Measurements from ENCODE around the gene FTCD.
A peak's percentile ranks its signal among the peaks of the same experiment; 100 is the strongest.
"Not testable (repeated sequence)": the region's sequence is repeated elsewhere in the genome, so short reads cannot be mapped to it uniquely, and the experiment has no call there.

Gene FTCD

GRCh38 chr21:46185716-46186115, 30.3 kb upstream of the FTCD start:
- TF ChIP-seq CTCF (IDR thresholded peaks at IDR 0.05; ENCODE audit: control insufficient read depth, insufficient read depth, low read depth, low read length, missing control alignments) = no peak
- H3K4me3 ChIP-seq (ENCODE audit: control insufficient read depth, low read depth, low read length) = no peak overlapping the region
- DNase-seq (ENCODE audit: low read depth) = no peak

GRCh38 chr21:46184625-46185555, 29.5 kb upstream of the FTCD start:
- no peak for TF ChIP-seq CTCF (IDR thresholded peaks at IDR 0.05; ENCODE audit: control insufficient read depth, insufficient read depth, low read depth, low read length, missing control alignments)
- H3K4me3 ChIP-seq (ENCODE audit: control insufficient read depth, low read depth, low read length) = peak overlapping the region; percentile 48
- peak; percentile 82 for DNase-seq (ENCODE audit: low read depth)

- peak; percentile 24 for DNase-seq (ENCODE audit: low read depth)
- TF ChIP-seq CTCF (IDR thresholded peaks at IDR 0.05; ENCODE audit: control insufficient read depth, insufficient read depth, low read depth, low read length, missing control alignments) = no peak
- H3K4me3 ChIP-seq (ENCODE audit: control insufficient read depth, low read depth, low read length) = peak within 1 kb of the TSS; percentile 94
These were observed 28.7 kb upstream of the FTCD start, which contains the start of gene SPATC1L for GRCh38 chr21:46183910-46184624. Gene SPATC1L, minus strand, starts transcription at chr21:46184459. Its CDS starts 1,643 bp downstream, at chr21:46182816.

GRCh38 chr21:46183337-46183909, 28.0 kb upstream of the FTCD start:
- not testable (repeated sequence) for DNase-seq (ENCODE audit: low read depth)
- peak overlapping the region; percentile 94 for H3K4me3 ChIP-seq (ENCODE audit: control insufficient read depth, low read depth, low read length)

- no peak overlapping the region for H3K4me3 ChIP-seq (ENCODE audit: control insufficient read depth, low read depth, low read length)
- DNase-seq (ENCODE audit: low read depth) = no peak
- no peak for TF ChIP-seq CTCF (IDR thresholded peaks at IDR 0.05; ENCODE audit: control insufficient read depth, insufficient read depth, low read depth, low read length, missing control alignments)
These were observed 27.4 kb upstream of the FTCD start for GRCh38 chr21:46182548-46183336.

- TF ChIP-seq CTCF (IDR thresholded peaks at IDR 0.05; ENCODE audit: control insufficient read depth, insufficient read depth, low read depth, low read length, missing control alignments) = no peak
- DNase-seq (ENCODE audit: low read depth) = no peak
- H3K4me3 ChIP-seq (ENCODE audit: control insufficient read depth, low read depth, low read length) = no peak overlapping the region
These were observed 26.7 kb upstream of the FTCD start for GRCh38 chr21:46181953-46182547.
